CD4-positive, alpha-beta T cell treated with Interleukin-21 for 1 hour (primary cell): ENCODE data around the gene LHX1.

Source experiments
- DNase-seq: peaks from one replicate; pipeline ENCODE4 v3.0.0-alpha.2; 2020

The LHX1 gene

DNA sequence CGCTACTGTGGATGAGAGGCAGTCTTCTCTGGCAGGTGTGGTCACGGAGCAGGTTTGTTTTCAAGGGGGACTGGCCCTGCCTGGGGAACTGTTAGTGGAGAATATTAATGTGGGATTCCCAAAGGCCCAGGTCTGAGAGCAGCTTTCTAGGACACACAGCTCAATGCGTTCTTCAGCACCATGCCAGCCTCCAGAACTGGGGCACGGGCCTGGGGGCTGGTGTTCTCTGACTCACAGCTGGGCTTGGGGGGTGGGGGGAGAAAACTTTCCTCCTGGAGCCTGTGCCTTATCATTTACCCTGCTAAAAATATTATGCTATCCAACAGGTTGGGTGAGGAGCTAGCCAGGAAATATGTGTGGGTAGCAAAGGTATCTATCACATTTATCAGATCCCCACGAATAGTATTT lies 13.5 kb upstream of the LHX1 start:
- DNase-seq = no peak

DNA sequence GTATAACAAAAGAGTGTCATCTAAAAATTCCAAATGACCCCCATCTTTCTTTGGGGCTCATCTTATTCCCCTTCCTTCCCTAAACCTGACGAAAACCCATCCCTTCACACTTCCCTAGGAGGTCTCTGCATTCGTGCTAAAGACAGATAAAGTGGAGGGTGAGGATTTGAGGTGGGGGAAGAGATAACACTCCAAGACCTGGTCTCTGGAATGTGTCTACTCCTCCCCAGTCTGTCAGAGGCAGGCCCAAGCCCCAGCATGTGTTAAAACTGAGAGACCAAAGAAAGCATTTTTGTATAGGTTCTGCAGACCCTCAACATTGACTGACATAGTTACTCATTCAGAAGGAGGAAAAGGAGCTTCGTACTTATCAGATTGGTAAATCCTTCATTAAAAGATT lies 11.0 kb upstream of the LHX1 start:
- no peak for DNase-seq

GRCh38 chr17:36926701-36927100 lies 10.6 kb upstream of the LHX1 start:
- no peak for DNase-seq

DNA sequence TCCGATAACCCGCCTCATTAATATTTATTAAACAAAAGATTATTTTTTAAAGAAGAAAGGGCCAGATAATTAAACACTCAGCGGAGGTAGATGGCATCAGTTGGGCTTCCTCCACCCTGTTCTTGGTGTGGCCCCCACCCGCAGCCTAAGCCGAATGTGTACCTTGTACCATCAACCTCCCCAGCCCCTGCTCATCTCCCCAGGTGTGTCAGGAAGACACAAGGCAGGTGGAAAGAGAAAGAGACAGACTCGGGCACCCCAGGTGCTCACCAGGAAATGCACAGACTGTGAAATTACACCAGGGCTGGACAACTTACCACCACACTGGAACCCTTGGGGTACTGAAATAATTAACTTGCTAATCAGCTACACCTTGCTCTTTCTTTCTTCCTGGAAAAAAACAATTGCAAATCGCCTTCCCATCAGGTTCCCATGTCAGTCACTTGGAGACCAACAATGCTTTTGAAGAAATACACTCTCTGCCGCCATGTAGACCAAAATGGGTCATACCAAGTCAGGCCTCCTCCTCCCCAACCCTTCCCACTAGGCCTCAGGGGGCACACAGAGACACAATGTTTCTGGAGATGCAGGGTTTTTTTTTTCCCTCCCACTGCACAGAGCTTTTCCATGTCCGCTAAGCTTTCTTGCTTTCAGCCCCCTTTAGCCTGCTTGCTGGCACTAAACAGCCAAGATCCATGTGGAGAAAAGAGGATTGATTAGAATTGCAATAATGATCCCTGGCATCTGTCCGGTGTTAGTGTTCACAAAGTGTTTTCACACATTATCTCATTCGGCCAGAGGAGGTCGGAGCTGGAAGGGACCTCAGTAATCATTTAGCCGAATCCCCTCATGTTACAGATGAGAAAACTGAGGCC lies 8.6 kb upstream of the LHX1 start:
- DNase-seq = no peak

GRCh38 chr17:36929851-36930582 lies 7.3 kb upstream of the LHX1 start:
- no peak for DNase-seq

DNA sequence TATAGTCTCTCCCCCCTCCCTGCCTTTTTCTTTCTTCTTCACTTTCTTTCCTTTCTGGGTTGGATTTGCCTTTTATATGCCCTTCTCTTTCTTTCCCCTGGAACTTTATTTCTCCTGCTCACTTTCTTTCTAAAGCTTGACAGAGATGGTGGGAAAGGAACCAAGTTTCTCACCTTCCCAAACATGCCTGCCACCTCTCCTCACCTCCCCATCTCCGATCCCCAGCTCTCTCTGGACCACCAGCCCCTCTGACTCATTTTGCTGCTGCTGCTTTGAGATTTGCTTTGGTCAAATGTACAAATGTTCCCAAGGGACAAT lies 6.7 kb upstream of the LHX1 start:
- no peak for DNase-seq

DNA sequence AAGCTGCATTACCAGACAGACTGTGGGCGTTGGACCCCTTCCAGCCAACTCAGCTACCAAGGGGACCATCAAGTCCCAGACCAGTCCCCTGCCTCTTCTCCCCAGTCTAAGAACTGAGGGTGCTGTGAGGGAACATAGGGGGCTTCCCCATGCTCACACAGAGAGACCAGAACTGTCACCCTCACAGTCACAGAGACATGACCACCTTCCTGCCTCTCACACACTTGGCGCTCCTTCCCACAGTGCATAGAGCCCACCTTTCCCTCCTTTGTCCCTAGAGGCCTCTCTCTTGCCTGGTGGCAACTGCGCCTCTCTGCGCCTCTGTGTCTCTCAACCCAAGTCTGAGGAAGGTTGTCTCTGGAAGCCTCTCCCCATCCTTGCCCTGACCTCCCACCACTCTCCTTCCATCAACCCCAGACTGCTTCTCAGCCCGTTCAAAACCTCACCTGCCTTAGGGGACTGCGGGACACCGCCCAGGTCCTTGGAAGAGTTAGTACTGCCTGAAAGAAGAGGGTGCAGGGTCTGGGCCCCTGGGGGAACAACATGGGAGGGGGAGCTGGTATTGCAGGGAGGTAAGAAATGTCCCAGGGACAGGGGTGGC lies 6.1 kb upstream of the LHX1 start:
- no peak for DNase-seq

DNA sequence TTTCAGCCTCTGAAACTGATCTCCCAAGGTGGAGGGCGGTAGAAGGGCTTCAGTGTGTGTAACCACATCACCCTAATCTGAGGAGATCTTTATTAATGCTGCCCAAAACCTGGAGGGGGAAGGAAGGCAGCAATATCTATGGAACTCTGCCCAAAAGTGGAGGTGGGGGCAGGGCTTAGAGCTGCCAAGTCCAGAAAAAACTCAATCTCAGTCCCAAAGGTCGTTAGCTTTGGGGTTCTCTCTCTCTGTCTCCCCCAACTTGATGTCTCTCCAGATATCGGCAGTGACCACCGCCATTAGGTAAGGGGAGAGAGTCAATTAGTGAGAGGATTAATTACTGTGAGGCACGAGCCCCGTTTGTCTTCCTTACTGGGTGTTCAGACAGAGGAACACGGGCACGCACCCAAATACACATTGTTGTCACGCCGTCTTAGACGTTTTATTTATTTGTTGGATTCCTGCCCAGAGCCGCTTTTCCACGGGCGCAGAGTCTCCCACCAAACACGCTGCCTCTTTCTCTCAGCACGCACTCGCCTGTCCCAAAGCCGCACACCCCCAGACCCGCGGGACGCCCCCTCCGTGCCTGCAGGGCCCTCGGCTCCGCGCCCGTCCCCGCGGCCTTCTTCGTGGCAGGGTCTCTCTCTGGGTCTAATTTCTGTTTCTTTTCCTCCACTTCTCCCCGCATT lies 5.4 kb upstream of the LHX1 start:
- DNase-seq = no peak

GRCh38 chr17:36932383-36932693 lies 4.9 kb upstream of the LHX1 start:
- no peak for DNase-seq

DNA sequence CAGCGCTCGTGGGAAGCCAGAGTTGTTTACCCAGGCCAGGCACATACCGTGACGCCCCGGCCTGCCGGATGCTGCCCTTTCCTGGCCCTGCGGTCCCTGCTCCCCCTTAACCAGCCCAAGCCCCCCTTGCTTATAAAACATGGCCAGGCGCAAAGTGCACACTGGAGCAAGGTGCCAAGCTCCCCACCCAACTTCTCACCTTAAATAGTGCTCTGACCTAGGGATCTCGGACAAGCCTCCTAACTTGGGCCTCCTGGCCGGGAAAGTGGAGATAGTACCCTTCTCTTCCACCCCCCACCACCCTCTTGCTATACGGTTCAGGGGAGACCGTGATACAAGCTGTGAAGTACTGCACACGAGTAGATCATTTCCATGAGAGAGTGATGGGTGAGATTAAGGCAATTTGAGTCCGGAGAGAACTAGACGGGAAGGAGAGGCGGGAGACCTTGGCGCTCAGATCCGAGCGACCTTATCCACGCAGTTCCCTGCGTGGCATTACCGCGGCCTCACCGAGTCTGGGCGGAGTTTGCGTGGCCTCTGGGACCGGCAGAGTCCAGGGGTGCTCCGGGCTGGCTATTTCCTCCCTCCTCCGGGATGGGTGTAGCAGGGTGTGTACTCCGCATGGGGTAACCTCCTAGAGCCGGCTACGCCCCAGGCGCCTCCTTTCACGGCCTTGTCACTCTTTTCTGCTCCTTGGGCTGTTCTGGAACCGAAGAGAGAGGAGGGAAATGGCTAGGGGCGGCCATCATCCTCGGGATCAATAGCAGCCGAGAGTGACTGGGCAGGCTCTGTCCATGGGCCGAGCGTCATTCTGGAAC lies 4.4 kb upstream of the LHX1 start:
- no peak for DNase-seq

DNA sequence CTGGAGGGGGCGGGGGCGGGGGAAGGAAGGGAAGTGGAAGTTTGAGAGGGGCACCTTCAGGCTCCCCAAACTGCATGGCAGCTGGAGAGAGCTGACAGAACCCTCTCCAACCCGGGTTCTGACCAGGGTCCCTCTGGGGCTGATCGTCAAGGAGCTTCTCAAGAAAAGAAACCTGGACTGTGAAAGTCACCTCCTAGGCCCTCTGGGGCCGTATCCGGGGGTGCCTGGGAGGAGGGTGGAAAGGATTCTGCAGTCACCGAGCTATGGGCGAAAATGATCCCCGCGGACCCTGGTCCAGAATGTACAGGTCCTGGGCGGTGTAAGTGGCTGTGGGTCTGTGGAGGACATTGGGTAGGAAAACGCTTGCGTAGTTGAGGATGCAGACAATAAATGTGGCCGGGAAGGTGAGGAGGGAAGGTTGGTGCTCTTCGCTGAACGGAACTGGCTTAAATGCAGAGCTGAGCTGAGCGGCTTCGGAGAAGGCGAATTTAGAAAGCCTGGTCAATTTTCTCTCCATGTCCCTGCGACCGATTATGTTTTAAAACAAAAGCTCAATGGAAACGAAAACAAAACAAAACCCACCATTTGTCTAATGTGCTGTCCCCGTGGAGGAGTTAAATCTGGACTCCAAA lies 3.6 kb upstream of the LHX1 start:
- DNase-seq = no peak

DNA sequence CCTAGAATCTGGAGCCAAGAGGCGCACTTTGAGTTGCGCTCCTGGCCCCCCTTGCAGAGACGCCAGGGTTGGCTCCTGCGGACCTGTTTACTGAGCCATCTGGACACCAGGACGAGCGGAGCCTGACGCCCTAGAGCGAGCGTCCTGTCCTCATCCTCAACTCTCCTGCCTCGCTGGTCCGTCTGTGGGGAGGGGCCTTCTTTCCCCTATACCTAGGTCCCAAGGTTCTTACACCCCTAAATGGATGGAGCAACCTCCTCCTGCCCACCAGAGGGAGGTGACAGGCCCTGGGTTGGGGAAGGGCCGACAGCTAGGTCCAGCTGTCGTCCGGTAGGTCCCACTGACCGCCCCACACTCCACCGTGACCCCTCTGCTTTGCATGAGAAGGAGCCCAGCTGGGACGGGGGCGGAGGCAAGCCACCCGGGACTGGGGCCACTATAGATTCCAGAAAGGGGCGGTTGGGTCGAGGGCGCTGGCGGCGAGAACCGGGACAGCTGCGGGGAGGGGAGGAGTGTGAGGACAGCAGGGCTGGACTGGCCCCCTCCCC lies 3.1 kb upstream of the LHX1 start:
- DNase-seq = no peak

DNA sequence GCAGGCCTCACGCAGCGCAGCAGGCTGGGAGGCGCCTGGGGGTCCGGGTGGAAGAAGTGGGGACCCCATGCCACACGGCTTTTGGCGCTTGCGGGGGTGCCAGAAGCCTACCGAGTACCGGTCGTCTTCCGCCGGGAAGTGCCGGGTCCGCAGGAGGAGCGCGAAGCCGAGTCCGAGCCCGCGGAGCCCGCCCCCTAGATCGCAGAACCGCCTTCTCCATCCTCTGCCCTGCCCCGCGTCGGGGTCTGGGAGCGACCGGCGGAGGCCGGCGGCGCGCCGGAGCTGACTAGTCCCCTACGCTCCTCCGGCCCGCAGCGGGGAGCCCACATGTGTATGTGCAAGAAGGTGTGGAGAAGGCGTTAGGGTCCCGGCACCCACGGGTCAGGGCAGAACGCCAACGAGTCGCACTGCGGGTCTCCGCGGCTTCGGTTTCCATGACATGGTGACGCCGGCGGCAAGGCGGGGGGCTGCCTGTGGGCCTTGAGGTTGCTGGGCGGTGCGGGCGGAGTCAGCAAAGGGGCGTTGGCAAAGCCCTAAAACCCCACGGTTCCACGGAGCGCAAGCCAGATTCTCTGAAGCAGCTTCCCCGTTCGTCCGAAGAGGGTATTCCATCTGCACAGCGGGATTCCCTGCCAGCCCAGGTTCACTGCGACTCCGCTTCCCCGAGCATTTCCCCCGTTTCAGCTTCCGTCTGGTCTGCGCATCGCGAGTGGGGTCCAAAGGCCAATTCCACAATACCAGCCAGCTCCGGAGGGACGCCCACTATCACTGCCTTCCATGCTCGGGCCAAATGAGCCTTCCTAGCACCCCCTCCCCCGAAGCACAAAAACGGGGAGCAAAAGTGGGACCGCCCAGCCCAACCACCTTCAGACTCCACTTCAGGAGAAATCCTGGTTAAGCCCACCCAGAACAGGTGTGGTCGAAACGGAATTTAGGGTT lies 2.3 kb upstream of the LHX1 start:
- no peak for DNase-seq

GRCh38 chr17:36935671-36936454 lies 1.4 kb upstream of the LHX1 start:
- DNase-seq = no peak

- no peak for DNase-seq
Measured at GRCh38 chr17:36936455-36937000, 747 bp upstream of the LHX1 start.

DNA sequence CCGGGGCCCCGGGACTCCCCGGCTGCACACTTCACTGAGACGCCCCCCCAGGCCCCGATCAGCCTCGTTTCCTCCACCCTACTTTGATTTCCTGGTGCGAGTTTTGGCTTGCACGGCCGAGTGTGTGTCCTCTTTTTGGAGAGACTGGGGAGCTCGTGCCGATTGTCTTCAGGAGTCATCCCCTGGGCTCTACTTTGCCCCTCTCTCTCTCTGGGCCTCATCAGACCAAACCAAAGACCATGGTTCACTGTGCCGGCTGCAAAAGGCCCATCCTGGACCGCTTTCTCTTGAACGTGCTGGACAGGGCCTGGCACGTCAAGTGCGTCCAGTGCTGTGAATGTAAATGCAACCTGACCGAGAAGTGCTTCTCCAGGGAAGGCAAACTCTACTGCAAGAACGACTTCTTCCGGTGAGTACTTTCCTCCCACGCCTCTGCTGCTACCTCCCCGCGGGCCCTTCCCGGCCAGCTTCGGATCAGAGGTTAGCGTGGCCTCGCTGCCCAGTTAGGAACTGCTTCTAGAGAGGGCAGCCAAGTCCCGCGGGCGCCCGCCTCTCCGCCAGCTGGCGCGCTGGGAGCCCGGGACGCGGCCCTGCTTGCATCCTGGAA lies 787 bp downstream of the LHX1 start:
- DNase-seq = no peak

DNA sequence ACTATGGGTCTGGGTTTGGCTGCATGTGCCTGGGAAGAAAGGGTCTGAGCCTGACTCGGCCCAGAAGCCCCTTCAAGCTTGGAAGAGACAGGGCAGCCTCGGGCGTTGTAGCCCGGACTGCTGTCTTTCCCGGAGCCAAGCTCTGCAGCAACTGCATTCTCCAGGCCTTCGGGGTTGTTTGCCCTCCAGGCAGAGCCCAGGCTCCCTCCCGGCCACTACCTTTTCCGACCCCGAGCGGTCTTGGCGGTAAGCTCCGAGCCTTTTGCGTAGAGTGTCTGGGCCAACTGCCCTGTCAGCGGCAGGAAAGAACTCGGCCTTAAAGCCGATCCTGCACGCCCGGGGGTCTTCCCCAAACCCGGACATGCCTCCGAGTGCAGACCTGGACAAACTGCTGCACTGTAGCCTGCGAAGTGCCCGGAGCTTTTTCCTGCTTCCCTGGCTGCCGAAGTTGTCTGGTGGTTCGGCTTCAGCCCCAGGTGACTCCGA lies 1.3 kb downstream of the LHX1 start:
- DNase-seq = no peak

GRCh38 chr17:36939052-36939801 lies 2.0 kb downstream of the LHX1 start:
- no peak for DNase-seq
